CD4-positive, alpha-beta T cell treated with Interferon alpha-2 for 1 hour (primary cell): Measurements from ENCODE around the gene NUTM2B.
A peak's percentile ranks its signal among the peaks of the same experiment; 100 is the strongest.
"Not testable (repeated sequence)": the region's sequence is repeated elsewhere in the genome, so short reads cannot be mapped to it uniquely, and the experiment has no call there.

Experiments used
- DNase-seq, 2 donors: peaks; one replicate each; pipeline ENCODE4 v3.0.0-alpha.2; 2020 to 2022

The NUTM2B gene

DNA sequence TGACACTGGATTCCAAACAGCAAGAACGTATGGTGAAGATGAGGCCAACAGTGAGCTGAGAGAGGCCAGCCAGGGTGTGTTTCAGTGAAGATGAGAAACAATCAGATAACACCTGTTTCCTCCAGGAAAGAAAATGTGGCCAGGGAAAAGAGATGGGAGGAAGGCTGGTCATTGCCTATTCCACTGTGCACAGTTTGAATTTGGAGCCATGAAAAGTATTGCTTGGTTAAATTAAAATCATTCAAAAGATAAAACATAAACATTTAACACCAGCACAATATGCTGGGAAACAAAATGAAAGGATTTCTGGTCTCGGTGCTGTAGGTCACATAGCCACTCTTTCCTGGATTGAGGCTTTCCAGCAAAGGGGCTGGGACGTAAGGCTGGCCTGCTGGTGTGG lies at the start of gene NUTM2B:
NUTM2B (plus strand) TSS at position 301 of the 400 bp plus-strand sequence. CDS start 383 bp downstream, outside the sequence.
- not testable (repeated sequence) for DNase-seq

- DNase-seq: not testable (repeated sequence)
Measured at GRCh38 chr10:79663287-79663686, 39.7 kb upstream of the NUTM2B start.

- DNase-seq: not testable (repeated sequence)
Measured at GRCh38 chr10:79664686-79665085, 38.3 kb upstream of the NUTM2B start.

- DNase-seq: not testable (repeated sequence)
Measured at GRCh38 chr10:79669248-79669788, 33.7 kb upstream of the NUTM2B start.

DNA sequence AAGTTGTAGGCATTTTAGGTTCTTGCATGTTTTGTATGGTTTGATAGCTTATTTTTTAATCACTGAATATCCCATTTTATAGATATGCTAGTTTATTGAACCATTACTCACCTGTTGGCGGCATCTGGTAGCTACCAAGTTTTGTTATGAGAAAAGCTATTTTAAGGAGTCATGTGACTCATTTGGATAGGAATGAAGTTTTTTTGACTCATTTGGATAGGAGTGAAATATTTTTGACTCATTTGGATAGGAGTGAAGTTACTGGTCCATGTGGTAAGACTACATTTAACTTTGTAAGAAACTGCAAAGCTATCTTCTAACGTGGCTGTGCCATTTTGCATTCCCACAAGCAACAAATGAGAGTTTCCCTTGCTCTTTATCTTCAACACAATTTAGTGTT lies 28.1 kb upstream of the NUTM2B start:
- not testable (repeated sequence) for DNase-seq

- not testable (repeated sequence) for DNase-seq
Measured at GRCh38 chr10:79683026-79683883, 19.8 kb upstream of the NUTM2B start.

DNA sequence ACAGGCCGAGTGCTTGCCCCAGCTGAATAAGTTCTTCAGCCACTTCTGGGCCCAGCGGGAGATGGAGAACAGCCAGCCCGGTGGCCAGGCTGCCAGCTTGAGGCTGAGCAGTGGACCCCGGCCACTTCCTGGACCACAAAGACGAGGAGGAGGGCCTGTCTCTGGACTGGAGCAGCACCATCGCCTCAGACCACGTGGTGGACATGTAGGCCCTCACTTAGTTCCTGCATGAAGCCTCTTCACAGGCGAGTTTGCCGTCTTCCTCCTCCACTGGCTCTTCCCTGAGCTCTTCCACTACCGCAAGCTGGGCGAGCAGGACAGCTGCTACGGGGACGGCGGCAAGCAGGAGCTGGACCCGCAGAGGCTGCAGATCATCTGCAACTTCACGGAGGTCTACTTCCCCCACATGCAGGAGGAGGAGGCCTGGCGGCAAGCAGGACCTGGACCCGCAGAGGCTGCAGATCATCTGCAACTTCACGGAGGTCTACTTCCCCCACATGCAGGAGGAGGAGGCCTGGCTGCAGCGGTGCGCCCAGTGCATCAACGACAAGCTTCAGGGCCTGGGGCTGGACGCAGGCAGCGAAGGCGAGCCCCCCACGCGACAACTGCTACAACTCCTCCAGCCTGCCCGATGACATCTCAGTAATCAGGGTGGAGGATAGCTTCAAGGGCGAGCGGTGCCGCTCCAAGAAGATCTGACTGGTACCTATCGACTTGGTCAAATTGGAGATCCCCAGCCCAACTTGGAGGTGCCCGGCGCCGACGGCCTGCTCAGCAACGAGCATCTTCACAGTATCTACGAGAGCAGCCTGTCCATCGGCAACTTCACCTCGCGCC lies 18.9 kb upstream of the NUTM2B start:
- not testable (repeated sequence) for DNase-seq

GRCh38 chr10:79685044-79685685 lies 17.9 kb upstream of the NUTM2B start:
- peak; percentile 11 to 61 for DNase-seq

DNA sequence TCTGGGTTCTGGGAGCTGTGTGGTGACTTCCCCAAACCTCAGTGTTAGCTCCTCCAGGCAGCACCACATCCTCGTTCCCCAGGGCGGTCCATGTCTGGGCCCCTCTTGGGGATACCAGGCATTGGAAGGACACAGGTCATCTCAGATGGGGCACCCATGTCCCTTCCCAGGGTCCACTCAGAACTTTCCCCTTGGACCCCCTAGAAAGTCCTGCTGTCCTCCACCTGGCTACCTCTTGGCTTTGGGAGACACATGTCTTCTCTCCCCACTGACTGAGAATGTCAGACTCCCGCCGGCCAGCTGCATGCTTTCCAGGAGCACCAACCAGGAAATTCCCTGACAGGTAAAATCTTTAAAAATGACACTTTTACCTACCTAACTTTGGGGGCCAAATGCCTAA lies 16.4 kb upstream of the NUTM2B start:
- DNase-seq: not testable (repeated sequence)

DNA sequence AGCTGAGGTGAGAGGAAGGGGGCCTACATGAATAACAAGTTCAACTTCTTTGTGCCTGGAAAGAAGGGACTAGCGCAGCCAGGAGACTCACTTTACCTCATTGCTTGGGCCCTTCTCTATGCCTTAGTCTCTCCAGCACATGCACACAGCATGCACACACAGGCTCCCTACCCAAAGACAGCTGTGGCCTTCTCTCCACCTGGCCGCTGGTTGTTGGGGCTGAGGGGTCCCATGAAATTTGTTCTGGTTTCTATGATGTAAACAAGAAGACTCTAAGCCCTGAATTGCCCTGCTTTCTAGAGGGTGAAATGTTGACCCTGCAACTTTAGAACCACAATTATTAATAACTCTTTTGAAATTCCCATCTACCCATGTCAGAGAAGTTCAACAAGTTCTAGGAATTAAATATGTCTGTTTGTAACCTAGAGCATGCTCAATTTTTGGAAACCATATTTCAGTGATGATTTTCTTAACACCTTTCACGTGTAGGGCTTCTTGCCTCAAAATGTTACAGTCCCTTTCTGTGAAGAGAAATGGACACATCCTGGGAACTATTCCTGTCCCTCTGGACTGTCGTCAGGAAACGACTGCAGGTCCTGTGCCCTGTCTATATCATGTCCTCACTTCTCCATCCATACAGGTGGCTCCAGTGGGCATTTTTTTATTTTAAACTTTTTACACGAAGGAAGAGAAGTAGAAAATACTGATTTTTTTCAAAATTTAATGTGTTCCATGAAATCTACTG lies 15.4 kb upstream of the NUTM2B start:
- DNase-seq: not testable (repeated sequence)

- not testable (repeated sequence) for DNase-seq
Measured at GRCh38 chr10:79688798-79689197, 14.2 kb upstream of the NUTM2B start.

GRCh38 chr10:79696596-79696995 lies 6.4 kb upstream of the NUTM2B start:
- not testable (repeated sequence) for DNase-seq

GRCh38 chr10:79697141-79697540 lies 5.9 kb upstream of the NUTM2B start:
- peak in 1 of 2 donors; percentile 4 for DNase-seq

GRCh38 chr10:79700381-79700944 lies 2.6 kb upstream of the NUTM2B start:
- not testable (repeated sequence) for DNase-seq

GRCh38 chr10:79707017-79707416 lies 4.0 kb downstream of the NUTM2B start:
- DNase-seq: not testable (repeated sequence)

DNA sequence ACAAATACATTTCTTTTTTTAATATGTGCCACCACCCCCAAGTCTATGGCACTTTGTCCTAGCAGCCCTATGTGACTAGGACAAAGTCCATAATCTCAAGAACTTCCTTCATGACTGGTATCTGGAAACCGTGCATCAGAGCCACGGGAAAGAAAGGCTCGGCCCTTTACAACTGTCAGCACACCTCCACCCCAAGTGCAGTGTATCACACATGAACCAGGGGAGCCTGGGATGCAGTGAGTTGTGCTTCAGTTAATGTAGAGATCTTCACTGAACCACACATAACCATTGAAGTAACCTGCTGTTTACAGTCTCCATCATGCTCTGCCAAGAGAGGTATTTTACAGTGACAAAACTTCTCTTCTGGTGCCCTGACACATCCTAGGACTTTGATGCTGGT lies 11.9 kb downstream of the NUTM2B start:
- not testable (repeated sequence) for DNase-seq

DNA sequence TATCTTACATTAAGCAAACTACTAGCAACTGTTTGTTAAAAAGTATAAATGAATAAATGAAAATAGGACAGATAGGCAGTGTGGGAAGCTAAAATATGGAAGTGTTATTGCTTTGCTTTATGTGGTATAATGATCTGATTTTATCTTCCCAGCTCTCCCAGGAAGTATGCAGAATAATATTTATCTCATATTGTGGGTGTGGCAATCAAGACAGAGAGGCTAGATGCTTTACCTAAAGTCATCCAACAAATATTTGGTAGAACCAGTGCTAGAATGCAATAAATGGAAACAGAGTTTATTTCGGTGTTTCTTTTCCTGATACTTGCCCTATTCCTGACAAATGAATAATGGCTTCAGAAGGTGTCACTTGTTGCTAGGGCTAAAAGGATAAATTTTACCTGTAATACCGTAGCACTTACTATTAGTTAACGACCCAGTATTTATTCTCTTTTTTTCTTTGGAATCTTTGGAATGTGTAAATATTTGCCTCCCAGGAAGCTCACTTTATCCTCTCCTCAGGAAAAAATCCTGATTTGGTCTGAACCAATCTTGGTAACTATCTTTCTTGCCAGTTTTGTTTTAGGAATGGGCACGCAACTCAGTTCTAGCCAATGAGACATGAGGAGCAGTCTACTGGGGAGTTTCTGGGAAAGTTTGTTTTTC lies 14.0 kb downstream of the NUTM2B start:
- not testable (repeated sequence) for DNase-seq

DNA sequence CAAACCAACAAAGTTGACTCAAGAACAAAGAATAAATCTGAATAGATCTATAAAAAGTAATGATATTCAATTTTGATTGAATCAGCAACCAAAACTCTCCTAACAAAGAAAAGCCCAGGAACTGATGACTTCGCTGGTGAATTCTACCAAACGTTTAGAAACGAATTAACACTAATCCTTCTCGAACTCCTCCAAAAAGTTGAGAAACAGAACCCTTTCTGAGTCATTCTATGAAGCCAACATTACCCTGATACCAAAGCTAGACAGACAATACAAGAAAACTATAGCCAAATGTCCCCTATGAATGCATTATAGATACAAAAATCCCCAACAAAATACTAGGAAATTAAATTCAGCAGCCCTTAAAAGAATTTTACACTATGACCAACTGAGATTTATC lies 17.0 kb downstream of the NUTM2B start:
- DNase-seq: not testable (repeated sequence)

- not testable (repeated sequence) for DNase-seq
Measured at GRCh38 chr10:79726620-79727019, 23.6 kb downstream of the NUTM2B start.

GRCh38 chr10:79744844-79745243 lies 41.8 kb downstream of the NUTM2B start:
- not testable (repeated sequence) for DNase-seq

DNA sequence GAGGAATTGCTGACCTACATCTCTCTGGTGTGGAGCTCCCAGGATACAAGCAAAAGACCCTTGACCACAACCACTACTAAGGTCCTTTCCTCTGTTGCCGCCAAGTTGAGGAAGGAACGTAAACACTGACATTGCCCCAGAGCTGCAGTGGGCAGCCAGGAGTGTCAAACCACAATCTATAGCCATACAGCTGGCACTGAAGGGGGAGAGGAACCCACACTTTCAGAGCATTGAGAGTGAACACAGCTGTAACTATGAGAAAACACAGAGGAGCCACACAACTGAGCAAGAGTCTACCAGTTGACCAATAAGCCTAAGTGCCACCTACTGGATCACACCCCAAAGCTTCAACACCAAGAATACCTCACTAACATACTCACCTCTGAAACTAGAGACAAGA lies 45.5 kb downstream of the NUTM2B start:
- DNase-seq: not testable (repeated sequence)
